Activated naive CD4-positive, alpha-beta T cell treated with anti-CD3 and anti-CD28 coated beads for 36 hours (primary cell): ENCODE measurements around the gene PCDH19. TPM values are rescaled to one million over a fixed set of nuclear protein-coding genes. Genes with fewer than 3 reads are reported as not detected.

Experiments
- CTCF ChIA-PET: fragments of 350-600 bp; sonication (Branson Sonifier 250); formaldehyde crosslinking; loops from one replicate; lab custom pipeline; 2021; ENCODE audit warnings: antibody characterized with exemption; lab: Charles Lee
- DNase-seq: peaks from one replicate; pipeline ENCODE4 v3.0.0-alpha.2; 2020
- H3K27ac Mint-ChIP-seq: one replicate; pipeline ENCODE4 v1.8.0; 2021; ENCODE audit warnings: mild to moderate bottlenecking, mixed read lengths
- H3K27me3 Mint-ChIP-seq: one replicate; pipeline ENCODE4 v1.8.0; 2021; ENCODE audit warnings: low read depth, mixed read lengths
- H3K36me3 Mint-ChIP-seq: one replicate; pipeline ENCODE4 v1.8.0; 2021; ENCODE audit warnings: low read depth, mixed read lengths
- H3K4me1 Mint-ChIP-seq: one replicate; pipeline ENCODE4 v1.8.0; 2021; ENCODE audit warnings: low read depth, mixed read lengths
- H3K4me3 Mint-ChIP-seq: one replicate; pipeline ENCODE4 v1.8.0; 2021; ENCODE audit warnings: mild to moderate bottlenecking, moderate library complexity, mixed read lengths
- H3K9me3 Mint-ChIP-seq: one replicate; pipeline ENCODE4 v1.8.0; 2021; ENCODE audit warnings: mixed read lengths
- intact Hi-C: fragments of 100-400 bp; cut with micrococcal nuclease; formaldehyde crosslinking; loops from one replicate; pipeline ENCODE4 v1.15.1; 2023
- total RNA-seq, 2 experiments: library from RNA; stranded (reverse); gene quantifications; one replicate each; pipeline ENCODE4 v1.2.3, GENCODE V29; 2021

Gene PCDH19
- total RNA-seq, 2 experiments from 2014 or later = not detected

DNA sequence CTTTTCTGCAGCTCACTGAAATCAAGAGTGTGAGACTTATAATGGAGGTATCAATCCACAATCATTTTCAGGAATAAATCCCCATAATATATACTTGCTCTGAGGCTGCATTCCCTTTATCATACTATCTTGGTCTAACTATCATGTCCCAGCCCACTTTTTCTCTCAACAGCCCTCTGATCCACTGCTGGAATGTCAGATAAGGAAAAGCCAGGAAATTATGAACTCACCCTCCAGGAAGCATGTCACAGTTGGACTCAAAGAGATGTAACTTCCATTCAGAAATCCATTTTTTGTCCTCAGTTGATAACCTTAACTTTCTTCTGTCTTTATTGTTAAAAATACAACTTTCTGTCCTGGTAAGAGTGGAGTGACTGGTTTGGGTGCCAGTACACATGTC is 144.9 kb downstream of the PCDH19 start:
- Mint-ChIP-seq H3K27me3 (no peaks in the 10 kb centered on the region), H3K4me3 (no peak overlapping the region), H3K9me3 (no peaks in the 10 kb centered on the region), H3K36me3 (no peaks in the 10 kb centered on the region), H3K27ac (no peak overlapping the region), H3K4me1 (no peaks in the 10 kb centered on the region)
- CTCF ChIA-PET = no interaction called here
- intact Hi-C loops = no loop called here
- no peak for DNase-seq

DNA sequence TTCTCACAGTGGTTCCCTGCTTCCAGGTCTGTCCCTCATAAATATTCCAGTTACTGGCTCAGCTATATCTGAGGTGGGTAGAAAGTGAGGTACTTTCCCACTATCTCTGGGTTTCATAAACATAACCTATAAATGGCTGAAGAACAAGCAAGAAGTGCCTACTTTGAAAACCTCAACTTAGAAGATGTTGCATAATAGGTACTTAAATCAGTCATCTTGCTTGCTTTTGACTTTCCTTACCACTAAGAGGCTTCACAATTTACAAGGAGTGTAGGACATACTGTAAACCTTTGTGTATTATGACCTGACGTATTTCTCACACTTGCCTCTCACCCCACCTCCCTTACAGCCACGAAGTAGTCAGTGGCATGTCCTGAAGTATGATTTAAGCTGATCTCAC is 145.9 kb downstream of the PCDH19 start:
- Mint-ChIP-seq H3K27ac (no peak overlapping the region), H3K4me3 (no peak overlapping the region), H3K4me1 (no peaks in the 10 kb centered on the region), H3K9me3 (no peaks in the 10 kb centered on the region), H3K27me3 (no peaks in the 10 kb centered on the region), H3K36me3 (no peaks in the 10 kb centered on the region)
- CTCF ChIA-PET = no interaction called here
- intact Hi-C loops = no loop called here
- DNase-seq = no peak

DNA sequence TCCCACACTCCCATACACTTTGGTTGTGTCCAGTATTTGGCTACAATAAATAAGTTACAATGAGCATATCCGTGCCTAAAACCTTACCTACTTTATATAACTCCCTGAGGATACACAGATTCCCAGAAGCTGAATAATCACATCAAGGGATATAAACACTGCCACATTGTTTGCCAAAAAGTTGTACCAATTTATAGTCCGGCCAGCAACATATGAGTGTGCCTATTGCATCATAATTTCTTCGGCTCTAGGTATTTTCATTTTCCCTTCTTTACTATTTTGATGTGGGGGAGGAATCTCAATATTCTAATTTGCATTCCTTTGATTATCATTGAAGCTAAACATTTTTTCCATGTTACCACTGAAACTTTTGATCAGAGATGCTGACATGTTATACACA is 146.4 kb downstream of the PCDH19 start:
- no peak for DNase-seq
- Mint-ChIP-seq H3K36me3 (no peaks in the 10 kb centered on the region), H3K27me3 (no peaks in the 10 kb centered on the region), H3K9me3 (no peaks in the 10 kb centered on the region), H3K27ac (no peak overlapping the region), H3K4me3 (no peak overlapping the region), H3K4me1 (no peaks in the 10 kb centered on the region)
- intact Hi-C loops = no loop called here
- CTCF ChIA-PET = no interaction called here

DNA sequence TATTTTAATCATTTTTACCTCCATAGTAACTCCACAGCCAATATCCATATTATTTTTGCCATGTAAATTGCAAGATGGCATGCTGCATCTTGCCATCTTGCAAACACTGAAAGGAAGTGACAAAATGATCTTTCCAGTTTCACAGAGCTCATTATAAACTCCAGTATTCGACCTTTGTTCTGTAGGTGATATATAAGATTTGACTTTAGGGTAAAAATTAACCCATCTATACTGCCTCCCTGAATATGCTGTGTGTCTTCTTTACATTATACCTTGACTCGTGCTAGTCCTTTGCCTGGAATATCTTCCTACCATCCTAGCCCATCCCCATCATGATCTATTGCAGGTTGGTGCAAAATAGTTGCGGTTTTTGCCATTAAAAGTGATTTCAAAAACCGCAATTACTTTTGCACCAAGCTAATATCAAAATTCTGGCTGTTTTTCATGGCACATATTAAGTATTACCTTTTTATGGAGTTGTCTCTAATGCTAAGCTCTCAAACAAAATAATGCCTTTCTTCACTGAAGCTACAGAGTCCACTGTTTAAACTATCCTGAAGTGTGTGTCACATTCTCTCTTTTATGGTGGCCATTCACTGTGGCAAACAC is 161.1 kb downstream of the PCDH19 start:
- Mint-ChIP-seq H3K4me1 (no peaks in the 10 kb centered on the region), H3K9me3 (no peaks in the 10 kb centered on the region), H3K27ac (no peak overlapping the region), H3K27me3 (no peaks in the 10 kb centered on the region), H3K36me3 (no peaks in the 10 kb centered on the region), H3K4me3 (no peak overlapping the region)
- intact Hi-C loops = no loop called here
- CTCF ChIA-PET = no interaction called here
- no peak for DNase-seq

DNA sequence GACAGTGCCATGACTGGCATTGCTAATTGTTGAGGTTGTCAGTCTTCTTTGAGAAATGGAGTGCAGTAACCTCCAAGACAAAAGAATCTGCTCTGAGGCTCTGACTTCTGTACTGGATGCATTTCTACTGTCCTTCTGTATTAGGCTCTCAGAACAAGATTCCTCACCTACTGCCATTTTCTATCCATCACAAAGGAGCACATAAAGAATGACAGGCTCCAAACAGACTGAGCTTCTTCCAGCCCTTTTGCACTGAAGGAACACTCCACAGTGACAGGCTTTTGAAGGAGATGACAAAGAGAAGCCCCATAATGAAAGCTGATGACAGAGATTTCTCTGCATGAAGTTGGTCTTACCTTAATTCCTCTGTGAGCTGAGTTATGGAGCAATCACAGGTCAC is 162.2 kb downstream of the PCDH19 start:
- no peak overlapping the region for H3K4me3 Mint-ChIP-seq
- H3K4me1 Mint-ChIP-seq = no peaks in the 10 kb centered on the region
- H3K27ac Mint-ChIP-seq = no peak overlapping the region
- CTCF ChIA-PET = no interaction called here
- H3K9me3 Mint-ChIP-seq = no peaks in the 10 kb centered on the region
- no peaks in the 10 kb centered on the region for H3K27me3 Mint-ChIP-seq
- H3K36me3 Mint-ChIP-seq = no peaks in the 10 kb centered on the region
- no peak for DNase-seq
- intact Hi-C loops = no loop called here

DNA sequence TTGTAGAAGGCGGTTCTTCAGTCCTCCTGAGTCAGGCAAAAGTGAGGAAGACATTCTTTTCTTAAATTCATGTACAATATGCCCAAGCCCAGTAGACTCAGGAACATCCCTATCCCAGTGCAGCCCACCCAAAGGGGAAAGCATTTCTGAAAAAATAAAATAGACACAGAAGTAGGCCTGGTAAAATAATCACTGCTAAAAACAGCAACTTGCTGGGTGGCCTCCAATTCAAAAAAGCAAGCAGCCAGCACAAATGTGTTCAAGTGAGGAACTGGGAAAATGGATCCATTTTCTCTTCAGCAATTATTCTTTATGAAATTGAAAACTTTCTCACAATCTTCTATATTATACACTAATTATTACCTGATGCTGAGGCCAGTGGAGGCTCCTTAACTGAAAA is 165.4 kb downstream of the PCDH19 start:
- no peaks in the 10 kb centered on the region for H3K27me3 Mint-ChIP-seq
- CTCF ChIA-PET = no interaction called here
- H3K36me3 Mint-ChIP-seq = no peaks in the 10 kb centered on the region
- no peaks in the 10 kb centered on the region for H3K4me1 Mint-ChIP-seq
- H3K4me3 Mint-ChIP-seq = no peak overlapping the region
- peaks cover 1% of the 10 kb centered on the region for H3K9me3 Mint-ChIP-seq
- no peak for DNase-seq
- H3K27ac Mint-ChIP-seq = no peak overlapping the region
- intact Hi-C loops = no loop called here

Other genes with a start within 250 kb of the PCDH19 start
- not detected for gene TNMD, start 174.7 kb upstream of the PCDH19 start, total RNA-seq
- under 1 TPM; 0.42 to 0.57 TPM for gene TSPAN6, start 226.5 kb upstream of the PCDH19 start, total RNA-seq
- gene SRPX2, start 233.9 kb upstream of the PCDH19 start, total RNA-seq = not detected